HL-60/S4 treated with phorbol 12-myristate 13-acetate at 8.2 ng/mL for 4 days and 3 days (cell line): ENCODE data around the gene SUPT3H.

Source experiments
- in situ Hi-C: fragments of 300-500 bp; cut with MboI; formaldehyde crosslinking; loops from 2 replicates; pipeline ENCODE4 v1.15.0; 2022; ENCODE audit warnings: low sequenced_read_pairs

The SUPT3H gene

DNA sequence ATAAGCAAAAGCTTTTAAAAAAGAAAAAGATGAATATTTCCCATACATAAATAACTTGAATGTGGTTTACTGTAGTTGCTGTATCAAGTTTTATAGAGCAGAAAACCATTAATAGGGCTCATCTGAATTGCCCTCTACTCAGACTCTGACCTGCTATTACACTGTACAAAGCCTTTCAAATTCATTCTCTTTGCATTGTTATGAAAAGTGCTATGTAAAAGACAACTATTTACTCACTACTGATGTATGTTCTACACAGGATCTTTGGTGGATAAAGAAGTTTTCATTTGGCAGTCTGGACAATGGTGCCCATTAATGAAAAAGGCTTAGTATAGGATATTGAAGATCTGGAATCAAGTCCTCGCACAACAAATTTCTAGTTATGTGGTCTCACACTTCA is 248.7 kb downstream of the SUPT3H start:
- in situ Hi-C loops, result no loop called here

DNA sequence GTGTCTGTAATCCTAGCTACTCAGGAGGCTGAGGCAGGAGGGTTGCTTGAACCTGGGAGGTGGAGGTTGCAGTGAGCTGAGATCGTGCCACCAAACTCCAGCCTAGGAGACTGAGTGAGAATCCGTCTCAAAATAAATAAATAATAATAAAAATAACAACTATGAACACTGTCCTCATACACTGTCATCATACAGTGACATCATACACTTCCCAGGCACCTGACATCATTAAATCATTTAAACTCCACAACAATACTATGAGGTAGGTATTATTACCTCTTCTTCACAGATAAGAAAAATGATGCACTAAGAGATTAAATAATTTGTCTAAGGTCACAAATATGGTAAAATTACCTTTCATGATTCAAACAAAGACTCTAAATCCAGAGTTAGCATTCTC is 250.5 kb downstream of the SUPT3H start:
- in situ Hi-C loops, result no loop called here

DNA sequence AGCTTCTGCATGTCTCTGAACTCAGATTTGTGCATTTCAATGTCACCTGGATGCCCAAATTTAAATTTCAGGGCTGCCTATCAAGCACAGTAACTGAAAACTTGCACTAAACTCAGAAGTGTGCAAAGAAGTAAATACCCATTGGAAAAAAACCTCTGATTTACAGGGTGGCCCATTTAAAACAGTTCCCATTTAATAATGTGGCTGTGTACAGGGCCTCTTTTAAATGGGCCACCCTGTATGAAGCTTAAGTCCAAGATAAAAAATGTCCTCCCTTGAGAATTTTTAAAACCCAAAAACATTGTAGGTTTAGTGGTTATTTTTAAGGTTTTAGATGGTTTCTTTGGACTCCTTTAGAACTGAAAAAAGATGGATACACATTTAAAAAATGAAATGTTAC is 251.7 kb downstream of the SUPT3H start:
- in situ Hi-C loops, result no loop called here

DNA sequence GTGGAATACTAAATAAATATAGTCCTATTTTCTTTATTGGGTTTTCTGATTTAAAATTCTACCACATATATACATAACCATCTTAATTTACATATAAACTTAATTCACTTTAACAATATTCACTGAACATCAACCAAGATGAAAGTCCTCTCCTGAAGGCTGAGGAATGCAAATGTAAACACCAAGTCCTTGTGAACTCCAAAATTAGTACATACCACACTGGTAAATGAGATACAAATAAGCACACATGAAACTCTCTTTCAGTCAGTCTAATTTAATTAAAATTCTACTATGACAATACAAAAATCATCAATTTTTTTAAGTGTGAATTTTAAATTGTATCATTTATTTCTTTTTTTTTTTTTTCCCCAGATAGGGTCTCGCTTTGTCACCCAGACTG is 254.7 kb downstream of the SUPT3H start:
- in situ Hi-C loops, result no loop called here

DNA sequence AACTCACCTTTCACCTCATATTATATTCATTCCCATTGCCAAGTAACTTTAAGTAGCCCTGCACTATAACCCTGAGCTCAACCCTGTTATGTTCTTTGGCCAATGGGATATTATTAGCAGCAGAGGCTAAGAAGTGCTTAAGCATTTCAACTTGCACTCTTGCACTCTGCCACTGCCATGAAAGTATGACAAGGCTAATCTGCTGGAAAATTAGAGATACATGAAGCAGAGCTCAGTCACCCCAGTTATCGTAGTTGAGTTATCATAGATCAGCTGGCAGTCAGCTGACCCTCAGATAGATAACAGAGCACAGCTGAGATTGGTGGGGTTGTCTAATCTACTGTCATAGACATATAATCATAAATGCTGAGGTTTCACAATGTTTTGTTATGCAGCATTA is 259.0 kb downstream of the SUPT3H start:
- in situ Hi-C loops, result no loop called here

DNA sequence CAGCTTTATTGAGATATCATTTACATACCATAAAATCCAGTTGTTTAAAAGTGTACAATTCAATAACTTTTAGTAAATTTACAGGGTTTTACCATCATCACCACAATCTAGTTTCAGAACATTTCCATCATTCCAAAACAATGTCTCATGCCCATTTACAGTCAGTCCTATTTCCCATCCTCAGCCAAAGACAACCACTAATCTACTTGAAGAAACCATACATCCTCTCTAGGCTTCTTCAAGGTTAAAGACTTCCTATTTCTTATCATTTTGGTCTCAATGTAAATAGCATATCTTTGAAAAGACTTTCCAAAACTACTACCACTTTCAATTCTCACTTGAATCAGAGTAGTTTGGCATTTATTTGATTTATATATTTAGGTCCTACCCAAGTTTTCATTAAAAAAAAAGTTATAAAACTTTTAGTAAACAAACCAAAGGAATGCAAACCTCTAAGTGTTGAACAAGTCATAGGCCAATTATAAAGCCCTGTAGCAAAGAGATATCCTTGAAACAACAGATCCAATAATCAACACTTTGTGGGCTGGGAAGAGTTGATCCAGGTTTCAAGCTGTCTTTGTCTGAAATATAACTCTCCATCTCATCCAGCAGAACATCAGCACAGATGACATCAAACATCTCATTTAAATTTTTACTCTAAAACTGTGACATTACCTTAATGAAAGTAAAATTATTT is 260.9 kb downstream of the SUPT3H start:
- in situ Hi-C loops, result no loop called here

DNA sequence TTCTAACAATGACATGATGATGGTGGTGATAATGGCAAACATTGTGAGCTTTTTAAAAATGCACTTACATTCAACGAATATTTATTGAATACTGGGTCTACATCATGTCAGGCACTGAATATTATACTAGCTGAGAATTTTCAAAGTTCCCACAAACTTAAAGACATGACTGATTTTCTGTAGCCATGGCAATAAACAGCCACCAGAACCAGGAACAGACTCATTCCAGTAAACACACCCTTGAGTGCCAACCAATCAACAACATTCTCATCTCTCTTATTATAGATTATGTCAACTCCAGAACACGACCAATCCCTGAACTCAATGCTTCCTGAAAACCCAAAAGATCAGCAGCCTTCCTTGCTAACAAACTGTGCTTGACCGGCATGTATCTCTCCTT is 262.0 kb downstream of the SUPT3H start:
- in situ Hi-C loops, result no loop called here

DNA sequence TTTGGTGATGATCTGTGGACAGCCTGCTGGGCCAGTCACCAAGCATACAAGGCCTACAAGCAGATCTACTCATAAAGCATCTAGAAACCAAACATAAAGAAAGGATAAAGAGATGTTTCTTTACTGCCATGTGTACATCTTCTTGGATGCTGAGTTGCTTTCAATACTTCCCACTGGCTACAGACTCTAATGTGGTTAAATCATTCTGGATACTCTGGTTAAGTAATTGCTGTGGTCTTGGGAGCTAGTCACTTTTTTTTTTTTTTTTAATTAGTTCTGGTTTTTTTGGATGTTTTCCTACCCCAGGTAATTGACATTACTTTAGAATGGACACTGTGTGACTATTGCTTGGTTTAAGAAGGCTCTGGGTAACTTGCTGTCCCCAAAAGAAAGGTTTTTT is 265.0 kb downstream of the SUPT3H start:
- in situ Hi-C loops, result no loop called here

DNA sequence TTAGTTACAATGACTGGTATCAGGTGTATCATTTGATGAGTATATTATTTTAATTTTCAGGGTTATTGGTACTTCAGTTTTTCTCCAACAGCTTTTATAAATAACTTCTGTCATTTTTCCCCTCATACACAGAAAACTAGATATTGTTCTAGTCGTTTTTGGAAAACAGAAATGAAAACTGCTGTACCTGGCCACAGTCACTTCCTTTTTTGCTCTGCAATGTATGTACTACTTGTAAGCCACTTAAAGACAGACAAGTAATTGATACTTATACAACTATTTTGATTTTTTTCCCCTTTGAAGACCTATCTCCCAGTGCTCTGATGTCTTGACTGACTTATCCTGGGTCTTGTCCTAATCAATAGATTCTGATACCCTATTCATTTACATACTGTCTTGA is 268.2 kb downstream of the SUPT3H start:
- in situ Hi-C loops, result no loop called here

DNA sequence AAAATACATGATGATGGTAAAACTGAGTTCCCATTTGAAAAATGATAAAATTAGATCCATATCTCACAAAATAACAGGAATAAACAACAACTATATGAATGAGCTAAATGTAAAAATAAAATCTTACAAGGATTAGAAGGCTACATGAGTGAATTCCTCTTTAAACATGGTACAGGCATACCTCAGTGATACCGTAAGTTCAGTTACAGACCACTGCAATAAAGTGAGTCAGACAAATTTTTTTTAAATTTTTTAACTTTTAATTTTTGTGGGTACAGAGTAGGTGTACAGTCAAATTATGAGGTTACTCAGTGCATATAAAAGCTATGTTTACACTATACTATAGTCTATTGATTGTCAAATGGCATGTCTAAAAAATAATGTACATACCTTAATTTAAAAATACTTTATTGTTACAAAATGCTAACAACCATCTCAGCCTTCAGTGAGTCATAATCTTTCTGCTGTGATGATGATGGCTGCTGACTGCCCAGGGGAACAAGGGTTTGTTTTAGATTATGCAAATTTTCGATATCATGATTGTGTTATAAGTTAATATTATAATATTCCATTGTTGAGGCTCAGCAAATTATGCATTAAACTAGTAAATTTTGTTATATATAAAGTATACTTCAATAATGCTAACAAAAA is 272.4 kb downstream of the SUPT3H start:
- in situ Hi-C loops, result no loop called here

DNA sequence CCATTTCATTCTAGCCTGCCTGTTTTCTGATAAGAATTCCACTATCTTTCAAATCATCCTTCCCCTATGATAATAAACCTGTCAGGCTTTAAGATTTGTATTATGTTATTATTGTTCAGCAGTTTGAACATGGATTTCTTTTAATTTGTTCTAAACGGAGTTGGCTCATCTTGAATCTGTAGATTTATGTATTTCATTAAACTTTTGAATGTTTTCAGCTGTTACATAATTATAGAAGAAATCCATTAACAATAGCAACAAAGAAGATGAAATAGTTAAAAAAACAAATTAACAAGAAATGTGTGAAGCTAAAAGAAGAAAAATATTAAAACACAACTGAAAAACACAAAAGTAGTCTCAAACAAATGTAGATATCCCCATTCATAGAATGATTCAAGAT is 273.3 kb downstream of the SUPT3H start:
- in situ Hi-C loops, result no loop called here

DNA sequence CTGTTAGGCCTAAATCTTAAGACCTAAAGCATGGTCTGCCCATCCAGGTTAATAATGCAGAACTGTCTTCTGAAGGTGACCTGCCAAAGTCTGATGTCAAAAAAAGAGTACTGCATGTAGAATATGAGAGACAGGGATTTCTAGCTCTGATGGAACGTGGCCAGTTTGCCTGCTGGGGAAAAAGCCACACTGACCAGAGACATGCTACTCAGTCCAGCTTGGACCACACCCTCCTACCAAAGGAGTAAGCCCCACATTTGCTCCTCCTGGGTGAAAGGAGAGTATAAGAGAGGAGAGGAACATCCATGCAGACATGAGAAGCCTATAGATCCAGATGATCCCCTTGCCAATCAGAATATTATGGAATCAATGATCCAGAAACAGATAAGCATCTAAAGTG is 279.5 kb downstream of the SUPT3H start:
- in situ Hi-C loops, result no loop called here

DNA sequence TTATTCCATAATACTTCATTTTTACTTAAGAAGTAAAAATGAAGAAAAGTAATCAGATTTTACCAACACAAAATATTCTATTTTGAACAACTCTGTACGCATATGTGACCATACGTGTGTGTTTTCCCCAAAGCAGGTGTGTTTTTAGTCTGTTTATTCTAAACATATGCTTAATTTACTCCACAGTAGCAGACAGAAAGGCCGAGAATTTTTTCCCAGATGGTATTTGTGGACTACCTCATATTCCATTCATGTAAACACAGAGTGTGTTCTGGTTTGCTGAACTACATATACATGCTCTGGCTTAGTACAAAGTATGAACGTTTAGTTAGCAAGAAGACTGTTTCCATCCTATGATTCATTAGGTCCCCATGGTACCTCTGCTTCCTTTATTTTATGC is 282.9 kb downstream of the SUPT3H start:
- in situ Hi-C loops, result no loop called here

DNA sequence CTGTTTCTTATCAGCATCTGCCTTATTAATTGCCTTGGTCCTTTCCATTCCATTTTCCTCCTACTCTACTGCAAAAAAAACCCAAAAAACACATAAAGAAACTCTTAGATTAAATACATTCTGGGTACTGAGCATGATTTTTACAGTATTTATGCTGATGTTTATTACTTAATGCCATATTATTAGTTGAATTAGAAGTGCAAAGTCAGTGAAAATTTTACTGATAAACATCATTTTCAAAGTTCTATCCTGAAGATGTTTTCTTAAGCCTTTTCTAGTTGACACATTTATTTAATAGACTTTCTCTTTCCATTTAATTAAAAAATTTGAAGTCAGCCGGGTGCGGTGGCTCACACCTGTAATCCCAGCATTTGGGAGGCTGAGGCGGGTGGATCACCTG is 285.6 kb downstream of the SUPT3H start:
- in situ Hi-C loops, result no loop called here

DNA sequence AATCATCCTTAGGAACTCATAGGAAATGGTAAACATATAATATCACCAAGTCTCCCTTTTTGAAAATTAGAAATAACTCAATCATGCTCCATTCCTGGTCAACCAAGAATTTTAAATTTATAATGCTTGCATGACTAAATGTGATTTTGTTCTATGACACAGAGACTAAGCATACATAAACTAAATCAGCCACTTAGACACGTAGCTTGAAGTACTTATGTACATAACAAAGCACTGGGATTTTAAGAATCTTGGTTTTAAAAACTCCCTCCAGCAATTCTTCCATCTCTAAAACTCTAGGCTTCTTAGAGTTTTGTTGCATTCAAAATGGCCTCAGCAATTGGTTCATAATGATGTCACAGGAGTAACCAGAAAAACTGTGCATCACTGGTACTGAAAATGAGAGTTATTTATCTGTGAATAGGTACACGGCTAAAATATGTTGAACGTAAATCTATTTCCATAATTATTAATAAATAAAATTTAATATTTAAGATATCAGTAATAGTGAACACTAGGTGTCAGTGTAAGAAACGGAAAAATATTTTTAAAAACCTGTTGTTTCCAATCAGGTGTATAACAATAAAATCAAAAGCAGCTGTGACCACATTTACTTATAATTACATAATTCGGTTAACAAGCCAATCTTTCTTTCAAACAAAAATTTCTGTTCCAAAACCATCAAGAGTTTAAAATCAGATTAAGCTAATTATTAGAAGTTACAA is 291.2 kb downstream of the SUPT3H start:
- in situ Hi-C loops, result no loop called here

DNA sequence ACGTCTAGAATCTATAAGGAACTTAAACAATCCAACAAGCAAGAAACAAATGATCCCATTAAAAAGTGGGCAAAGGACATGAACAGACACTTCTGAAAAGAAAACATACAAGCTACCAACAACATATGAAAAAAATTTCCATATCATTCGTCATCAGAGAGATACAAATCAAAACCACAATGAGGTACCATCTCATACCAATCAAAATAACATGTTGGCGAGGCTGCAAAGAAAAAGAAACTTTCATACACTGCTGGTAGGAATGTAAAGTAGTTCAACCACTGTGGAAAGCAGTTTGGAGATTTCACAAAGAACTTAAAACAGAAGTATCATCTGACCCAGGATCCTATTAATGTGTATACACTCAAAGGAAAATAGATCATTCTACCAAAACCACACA is 293.5 kb downstream of the SUPT3H start:
- in situ Hi-C loops, result no loop called here

DNA sequence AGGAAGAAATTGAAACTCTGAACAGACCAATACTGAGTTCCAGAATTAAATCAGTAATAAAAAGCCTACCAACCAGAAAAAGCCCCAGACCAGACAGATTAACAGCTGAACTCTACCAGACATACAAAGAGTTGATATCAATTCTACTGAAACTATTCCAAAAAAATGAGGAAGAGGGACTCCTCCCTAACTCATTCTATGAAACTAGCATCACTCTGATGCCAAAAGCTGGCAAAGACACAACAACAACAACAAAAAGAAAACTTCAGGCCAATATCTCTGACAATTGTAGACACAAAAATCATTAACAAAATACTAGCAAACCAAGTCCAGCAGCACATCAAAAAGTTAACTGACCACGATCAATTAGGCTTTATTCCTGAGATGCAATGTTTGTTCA is 295.6 kb downstream of the SUPT3H start:
- in situ Hi-C loops, result no loop called here

DNA sequence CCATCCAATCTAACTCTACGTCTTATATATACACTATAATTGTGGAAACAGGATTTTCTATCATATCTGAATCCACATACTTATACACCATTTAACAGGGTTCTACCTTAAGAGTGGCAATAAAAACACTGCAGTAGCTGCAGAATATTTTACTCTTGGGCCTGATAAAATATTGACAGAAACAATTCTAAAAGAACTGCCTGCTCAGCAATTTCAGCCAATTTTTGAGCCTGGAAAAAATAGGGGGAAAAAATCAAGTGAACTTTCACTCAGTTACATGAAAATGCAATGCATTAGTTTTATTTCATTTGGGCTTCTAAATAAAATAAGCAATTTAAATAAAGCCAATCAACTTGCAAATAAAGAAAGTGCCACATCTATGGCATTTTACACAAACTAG is 296.1 kb downstream of the SUPT3H start:
- in situ Hi-C loops, result no loop called here

DNA sequence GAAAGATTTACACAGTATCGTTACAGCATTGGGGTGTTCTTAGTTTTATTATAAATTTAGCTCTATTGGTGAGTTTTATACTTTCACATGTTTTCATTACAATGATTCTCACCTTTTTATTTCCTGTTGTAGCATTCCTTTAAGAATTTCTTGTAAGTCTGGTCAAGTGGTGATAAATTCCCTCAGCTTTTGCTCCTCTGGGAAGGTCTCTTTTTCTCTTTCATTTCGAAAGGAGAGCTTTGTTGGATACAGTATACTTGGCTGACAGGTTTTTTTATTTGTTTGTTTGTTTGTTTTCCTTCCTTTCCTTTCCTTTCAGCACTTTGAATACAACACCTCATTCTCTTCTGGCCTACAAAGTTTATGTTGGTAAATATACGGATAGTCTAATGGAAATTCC is 299.3 kb downstream of the SUPT3H start:
- in situ Hi-C loops, result no loop called here

DNA sequence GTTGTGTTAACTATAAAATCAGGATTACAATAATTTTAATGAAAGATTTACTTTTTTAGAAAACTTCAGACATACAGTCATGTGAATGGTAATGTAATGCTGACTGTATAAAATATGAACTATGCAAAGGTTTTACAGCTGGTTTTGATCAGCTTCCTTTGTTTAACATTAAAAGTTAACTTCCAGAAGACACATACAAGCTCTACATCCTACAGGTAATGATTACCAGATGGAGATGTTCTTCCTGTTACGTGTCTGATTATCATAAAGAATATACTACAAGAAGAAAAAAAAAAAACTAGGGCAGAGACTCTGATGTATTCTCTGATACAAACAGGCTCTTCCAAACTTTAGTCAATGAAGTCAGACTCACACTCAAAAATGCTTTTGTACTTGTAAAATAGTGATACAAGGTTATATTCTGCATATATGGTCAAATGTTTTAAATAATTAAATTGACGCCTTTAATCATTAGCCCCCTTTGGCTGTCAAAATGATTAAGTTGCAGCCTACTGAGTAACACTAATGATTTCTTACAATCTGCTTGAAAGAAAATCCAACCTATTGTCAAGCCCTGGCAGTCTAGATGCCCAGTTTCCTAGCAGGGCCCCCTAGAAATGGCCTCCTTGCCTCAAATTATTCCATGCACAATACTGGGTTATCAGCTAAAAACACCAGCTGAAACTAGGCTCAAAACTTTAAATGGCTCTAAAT is 301.4 kb downstream of the SUPT3H start:
- in situ Hi-C loops, result no loop called here

DNA sequence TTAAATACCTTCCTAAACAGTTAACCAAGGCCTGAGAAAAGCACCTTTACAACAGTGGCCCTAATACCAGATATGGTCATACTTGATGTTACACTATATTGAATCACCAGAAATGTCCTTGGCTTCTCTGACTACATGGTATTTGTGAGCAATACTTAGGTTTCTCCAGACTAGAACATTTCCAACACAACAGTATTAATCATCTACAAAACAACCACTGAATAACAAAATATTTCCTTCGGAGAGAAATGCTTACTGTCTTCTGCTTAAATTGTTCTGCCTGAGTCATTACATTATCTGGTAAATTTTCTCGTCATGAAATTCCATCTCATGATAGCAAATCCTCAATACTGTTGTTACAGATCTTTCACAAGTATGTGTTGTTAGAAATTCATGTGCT is 302.5 kb downstream of the SUPT3H start:
- in situ Hi-C loops, result no loop called here

DNA sequence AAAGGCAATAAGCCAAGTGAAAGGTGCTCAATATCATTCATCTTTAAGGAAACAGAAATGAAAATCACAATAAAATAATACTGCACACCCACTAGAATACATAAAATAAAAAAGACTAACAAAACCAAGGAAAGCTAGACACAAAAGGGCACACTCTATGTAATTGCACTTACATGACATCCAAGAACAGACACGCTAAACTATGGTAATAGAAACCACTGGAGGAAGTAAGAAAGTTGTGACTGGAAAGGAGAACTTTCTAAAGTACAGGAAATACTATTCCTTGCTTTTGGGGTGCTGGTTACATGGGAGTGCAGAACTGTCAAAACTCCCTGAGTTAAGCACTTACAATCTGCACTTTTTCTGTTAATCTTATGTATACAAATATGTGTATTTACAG is 303.3 kb downstream of the SUPT3H start:
- in situ Hi-C loops, result no loop called here
